NCI-H82 treated with DMSO at 0.1 percent for 48 hours (cell line): ENCODE results near the gene ANKH.
"Not testable (repeated sequence)": the region's sequence is repeated elsewhere in the genome, so short reads cannot be mapped to it uniquely, and the experiment has no call there.

ENCODE experiments used
- DNase-seq: peaks from one replicate; lab custom pipeline; 2025; ENCODE audit not compliant: unreplicated experiment; lab: John Stamatoyannopoulos, UW

ANKH gene

GRCh38 chr5:14859150-14859549 is 12.4 kb downstream of the ANKH start:
- no peak for DNase-seq

- no peak for DNase-seq
Measured at GRCh38 chr5:14855366-14855765, 16.2 kb downstream of the ANKH start.

GRCh38 chr5:14854799-14855198 is 16.8 kb downstream of the ANKH start:
- DNase-seq: no peak

DNA sequence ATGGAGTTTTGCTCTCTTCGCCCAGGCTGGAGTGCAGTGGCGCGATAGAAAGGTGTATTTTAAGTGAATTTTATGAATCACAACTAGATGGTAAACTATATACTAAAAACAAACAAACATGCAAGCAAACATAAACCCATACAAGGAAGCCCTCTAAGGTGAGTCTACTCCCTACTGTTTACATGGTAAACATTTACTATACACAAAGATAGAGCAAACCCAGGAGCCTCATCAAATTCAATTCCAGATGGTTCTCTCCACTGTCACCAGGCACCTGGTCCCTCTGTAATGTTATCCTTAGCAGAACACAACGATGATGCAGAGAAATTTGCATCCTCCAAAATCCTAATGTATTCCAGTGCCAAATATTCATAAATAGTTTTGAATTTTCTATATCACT is 17.9 kb downstream of the ANKH start:
- no peak for DNase-seq

- no peak for DNase-seq
Measured at GRCh38 chr5:14852779-14853178, 18.8 kb downstream of the ANKH start.

DNA sequence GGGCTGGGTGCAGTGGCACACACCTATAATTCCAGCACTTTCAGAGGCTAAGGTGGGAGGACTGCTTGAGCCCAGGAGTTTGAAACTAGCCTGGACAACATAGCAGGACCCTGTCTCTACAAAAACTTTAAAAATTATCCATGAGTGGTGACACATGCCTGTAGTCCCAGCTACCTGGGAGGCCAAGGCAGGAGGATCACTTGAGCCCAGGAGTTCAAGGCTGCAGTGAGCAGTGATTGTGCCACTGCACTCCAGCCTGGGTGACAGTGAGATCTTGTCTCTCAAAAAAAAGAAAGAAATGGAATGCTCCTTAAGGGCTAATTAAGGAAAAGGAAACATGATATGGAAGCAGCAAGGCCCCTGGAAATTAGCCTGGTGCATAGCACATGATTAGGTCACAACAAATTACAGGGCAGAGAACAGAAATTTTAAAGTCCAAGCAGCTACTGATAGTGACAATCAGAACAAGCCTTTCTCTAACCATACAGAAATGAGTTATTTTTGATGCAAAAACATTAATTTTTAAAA is 19.5 kb downstream of the ANKH start:
- no peak for DNase-seq

GRCh38 chr5:14851597-14851996 is 20.0 kb downstream of the ANKH start:
- DNase-seq: no peak

DNA sequence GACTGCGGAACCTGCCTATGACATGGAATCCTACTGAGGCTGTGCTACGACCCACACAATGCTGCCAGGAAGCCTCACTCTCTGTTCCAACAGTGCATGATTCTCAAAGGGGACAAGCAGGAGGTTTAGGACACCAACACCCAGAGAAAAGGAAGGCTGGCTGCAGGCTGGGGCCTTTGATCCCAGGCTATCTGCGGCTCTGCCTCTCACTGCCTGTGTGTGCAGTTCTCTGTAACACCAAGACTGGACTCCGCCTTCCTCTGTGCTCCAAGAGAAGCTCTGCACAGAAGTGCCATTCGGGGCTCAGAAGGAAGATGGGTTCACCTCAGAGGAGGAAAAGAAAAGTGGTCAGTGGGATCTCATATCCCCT is 20.5 kb downstream of the ANKH start:
- DNase-seq: no peak

- no peak for DNase-seq
Measured at GRCh38 chr5:14850419-14851049, 21.0 kb downstream of the ANKH start.

- no peak for DNase-seq
Measured at GRCh38 chr5:14849516-14850294, 21.9 kb downstream of the ANKH start.

DNA sequence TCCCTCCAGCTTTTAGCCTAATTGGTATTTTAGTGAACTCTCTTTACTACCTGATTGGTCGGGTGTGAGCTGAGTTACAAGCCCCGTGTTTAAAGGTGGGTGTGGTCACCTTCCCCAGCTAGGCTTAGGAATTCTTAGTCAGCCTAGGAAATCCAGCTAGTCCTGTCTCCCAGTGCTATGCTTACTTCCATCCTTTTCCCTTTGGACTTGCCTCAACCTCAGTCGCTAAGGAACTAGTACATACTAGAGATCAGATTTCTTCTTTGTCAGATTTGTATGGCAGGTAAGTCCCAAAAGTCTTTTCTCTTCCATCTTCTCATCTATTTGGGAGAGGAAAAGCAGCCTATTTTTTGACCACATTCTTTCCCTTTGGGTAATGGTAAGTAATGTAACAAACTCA is 22.6 kb downstream of the ANKH start:
- not testable (repeated sequence) for DNase-seq

DNA sequence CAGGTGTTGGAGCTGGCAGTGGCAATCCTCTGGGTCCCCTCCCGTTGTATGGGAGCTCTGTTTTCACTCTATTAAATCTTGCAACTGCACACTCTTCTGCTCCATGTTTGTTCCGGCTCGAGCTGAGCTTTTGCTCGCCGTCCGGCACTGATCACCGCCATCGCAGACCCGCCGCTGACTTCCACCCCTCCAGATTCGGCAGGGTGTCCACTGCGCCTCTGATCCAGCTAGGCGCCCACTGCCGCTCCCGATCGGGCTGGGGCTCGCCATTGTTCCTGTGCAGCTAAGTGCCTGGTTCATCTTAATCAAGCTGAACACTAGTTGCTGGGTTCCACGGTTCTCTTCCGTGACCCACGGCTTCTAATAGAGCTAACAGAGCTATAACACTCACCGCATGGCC is 23.2 kb downstream of the ANKH start:
- DNase-seq: no peak

- no peak for DNase-seq
Measured at GRCh38 chr5:14847471-14847870, 24.1 kb downstream of the ANKH start.

DNA sequence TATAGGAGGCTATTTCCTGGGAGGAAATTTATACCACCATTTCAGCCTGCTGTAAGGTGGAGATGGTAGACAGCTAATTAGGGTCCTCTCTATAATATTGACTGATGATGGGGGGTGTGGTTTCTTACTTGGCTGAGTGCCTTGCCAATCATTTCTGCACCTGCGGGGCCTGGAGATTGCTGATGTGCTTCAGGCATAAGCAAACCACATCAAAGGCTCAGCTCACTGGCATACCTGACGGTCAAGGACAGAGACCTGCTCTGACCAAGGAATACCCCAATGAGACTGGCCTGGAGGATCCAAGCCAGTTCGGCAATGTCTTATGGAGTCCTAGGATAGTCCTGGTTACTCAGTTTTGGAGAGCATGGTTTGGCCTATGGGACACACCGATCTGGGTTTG is 29.5 kb downstream of the ANKH start:
- no peak for DNase-seq

DNA sequence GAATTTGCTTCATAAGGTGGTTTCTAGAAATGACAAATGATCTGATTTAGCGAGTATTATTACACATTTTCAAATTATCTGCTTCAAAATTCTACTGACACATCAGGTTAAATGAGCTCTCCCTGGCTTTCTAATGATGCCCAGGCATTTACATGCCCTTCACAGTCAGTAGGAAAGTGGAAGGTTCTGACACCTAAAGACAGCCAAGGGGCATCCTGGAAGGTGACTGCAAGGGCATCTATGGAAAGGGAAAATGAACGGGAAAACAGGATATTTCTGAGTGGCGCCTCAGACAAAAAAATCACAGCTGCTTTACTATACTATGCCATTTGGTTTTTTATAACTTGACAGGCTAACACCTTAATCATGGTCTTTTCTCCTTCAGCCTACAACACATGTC is 31.0 kb downstream of the ANKH start:
- no peak for DNase-seq

GRCh38 chr5:14838396-14839319 is 32.9 kb downstream of the ANKH start:
- no peak for DNase-seq

DNA sequence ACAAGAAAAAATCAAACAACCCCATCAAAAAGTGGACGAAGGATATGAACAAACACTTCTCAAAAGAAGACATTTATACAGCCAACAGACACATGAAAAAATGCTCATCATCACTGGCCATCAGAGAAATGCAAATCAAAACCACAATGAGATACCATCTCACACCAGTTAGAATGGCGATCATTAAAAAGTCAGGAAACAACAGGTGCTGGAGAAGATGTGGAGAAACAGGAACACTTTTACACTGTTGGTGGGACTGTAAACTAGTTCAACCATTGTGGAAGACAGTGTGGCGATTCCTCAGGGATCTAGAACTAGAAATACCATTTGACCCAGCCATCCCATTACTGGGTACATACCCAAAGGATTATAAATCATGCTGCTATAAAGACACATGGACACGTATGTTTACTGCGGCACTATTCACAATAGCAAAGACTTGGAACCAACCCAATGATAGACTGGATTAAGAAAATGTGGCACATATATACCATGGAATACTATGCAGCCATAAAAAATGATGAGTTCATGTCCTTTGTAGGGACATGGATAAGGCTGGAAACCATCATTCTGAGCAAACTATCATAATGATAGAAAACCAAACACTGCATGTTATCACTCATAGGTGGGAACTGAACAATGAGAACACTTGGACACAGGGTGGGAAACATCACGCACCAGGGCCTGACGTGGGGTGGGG is 34.0 kb downstream of the ANKH start:
- DNase-seq: not testable (repeated sequence)

GRCh38 chr5:14834584-14835550 is 36.7 kb downstream of the ANKH start:
- no peak for DNase-seq

- DNase-seq: no peak
Measured at GRCh38 chr5:14834062-14834461, 37.5 kb downstream of the ANKH start.

DNA sequence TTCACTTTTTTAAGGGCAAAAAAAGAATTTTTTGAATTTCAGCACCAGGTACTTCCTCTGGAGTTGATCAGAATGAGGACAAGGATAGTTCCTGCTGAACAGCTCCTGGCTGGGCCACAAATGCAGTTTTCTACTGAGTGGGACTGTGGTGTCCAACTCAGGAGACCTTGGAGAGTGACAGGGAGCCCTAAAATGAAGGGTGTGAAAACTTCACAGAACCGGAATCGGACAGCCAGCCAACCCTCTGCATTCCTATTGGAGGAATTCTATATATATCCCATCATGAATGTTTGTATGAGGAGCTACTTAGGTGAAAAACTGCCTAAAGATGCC is 40.6 kb downstream of the ANKH start:
- no peak for DNase-seq
